Activated T-helper 2 cell treated with anti-CD3 and anti-CD28 coated beads, Interferon-gamma antibody, Interleukin-2, Interleukin-4, amounts not matched to agents 10 μg/mL and 5 μg/mL and 100 μg/mL, durations not matched to agents 14 hours and 24 hours and 36 hours (primary cell): ENCODE measurements around the gene TPBGL. TPM values are rescaled to one million over a fixed set of nuclear protein-coding genes. Genes with fewer than 3 reads are reported as not detected.

Experiments
- DNase-seq: peaks from one replicate; pipeline ENCODE4 v3.0.0; 2021; ENCODE audit warnings: low spot score
- H3K27ac Mint-ChIP-seq: one replicate; pipeline ENCODE4 v1.8.0; 2021; ENCODE audit warnings: mixed read lengths
- H3K27me3 Mint-ChIP-seq: one replicate; pipeline ENCODE4 v1.8.0; 2021; ENCODE audit warnings: low read depth, mixed read lengths
- H3K36me3 Mint-ChIP-seq: one replicate; pipeline ENCODE4 v1.8.0; 2021; ENCODE audit warnings: low read depth, mixed read lengths
- H3K4me1 Mint-ChIP-seq: one replicate; pipeline ENCODE4 v1.8.0; 2021; ENCODE audit warnings: low read depth, mixed read lengths
- H3K4me3 Mint-ChIP-seq: one replicate; pipeline ENCODE4 v1.8.0; 2021; ENCODE audit warnings: low read depth, mild to moderate bottlenecking, moderate library complexity, mixed read lengths
- H3K9me3 Mint-ChIP-seq: one replicate; pipeline ENCODE4 v1.8.0; 2021; ENCODE audit warnings: mixed read lengths
- intact Hi-C: fragments of 100-400 bp; cut with micrococcal nuclease; formaldehyde crosslinking; loops from one replicate; pipeline ENCODE4 v1.15.1; 2023
- total RNA-seq: library from RNA; stranded (reverse); gene quantifications from 2 replicates; pipeline ENCODE4 v1.2.3, GENCODE V29; 2022

Gene TPBGL
- total RNA-seq, 1 donor from 2014 or later = 0.25 TPM

- Mint-ChIP-seq H3K4me3 (peak overlapping the region; percentile 77), H3K36me3 (no peaks in the 10 kb centered on the region), H3K9me3 (no peaks in the 10 kb centered on the region), H3K4me1 (peaks cover 4% of the 10 kb centered on the region), H3K27ac (no peak overlapping the region), H3K27me3 (peaks cover 49% of the 10 kb centered on the region)
- no peak for DNase-seq
- intact Hi-C loops = loop anchor here (5.0 kb wide), 1 partner anchor 316 kb away; no protein-coding TSS in a partner anchor
Measured at GRCh38 chr11:75242722-75243600, 2.4 kb downstream of the TPBGL start.

- H3K27me3 Mint-ChIP-seq = peaks cover 44% of the 10 kb centered on the region
- H3K36me3 Mint-ChIP-seq = no peaks in the 10 kb centered on the region
- H3K4me3 Mint-ChIP-seq = no peak overlapping the region
- H3K27ac Mint-ChIP-seq = no peak overlapping the region
- no peaks in the 10 kb centered on the region for H3K9me3 Mint-ChIP-seq
- peaks cover 4% of the 10 kb centered on the region for H3K4me1 Mint-ChIP-seq
- intact Hi-C loops = loop anchor here (5.0 kb wide), 1 partner anchor 317 kb away; no protein-coding TSS in a partner anchor
- DNase-seq = no peak
Measured at GRCh38 chr11:75244052-75244814, 3.7 kb downstream of the TPBGL start.

GRCh38 chr11:75245356-75246005, 4.9 kb downstream of the TPBGL start:
- intact Hi-C loops = no loop called here
- Mint-ChIP-seq H3K27me3 (peaks cover 32% of the 10 kb centered on the region), H3K27ac (no peak overlapping the region), H3K9me3 (no peaks in the 10 kb centered on the region), H3K4me1 (peaks cover 4% of the 10 kb centered on the region), H3K4me3 (no peak overlapping the region), H3K36me3 (no peaks in the 10 kb centered on the region)
- no peak for DNase-seq

GRCh38 chr11:75246006-75246670, 5.6 kb downstream of the TPBGL start:
- Mint-ChIP-seq H3K36me3 (no peaks in the 10 kb centered on the region), H3K9me3 (no peaks in the 10 kb centered on the region), H3K27me3 (peaks cover 32% of the 10 kb centered on the region), H3K27ac (no peak overlapping the region), H3K4me1 (peaks cover 4% of the 10 kb centered on the region), H3K4me3 (no peak overlapping the region)
- DNase-seq = no peak
- intact Hi-C loops = no loop called here

GRCh38 chr11:75246671-75247350, 6.2 kb downstream of the TPBGL start:
- peaks cover 35% of the 10 kb centered on the region for H3K27me3 Mint-ChIP-seq
- no peaks in the 10 kb centered on the region for H3K36me3 Mint-ChIP-seq
- no peak for DNase-seq
- H3K4me1 Mint-ChIP-seq = peaks cover 4% of the 10 kb centered on the region
- no peaks in the 10 kb centered on the region for H3K9me3 Mint-ChIP-seq
- no peak overlapping the region for H3K4me3 Mint-ChIP-seq
- H3K27ac Mint-ChIP-seq = no peak overlapping the region
- intact Hi-C loops = no loop called here

- Mint-ChIP-seq H3K36me3 (no peaks in the 10 kb centered on the region), H3K27me3 (peaks cover 19% of the 10 kb centered on the region), H3K4me3 (no peak overlapping the region), H3K9me3 (no peaks in the 10 kb centered on the region), H3K27ac (no peak overlapping the region), H3K4me1 (no peaks in the 10 kb centered on the region)
- no peak for DNase-seq
- intact Hi-C loops = loop anchor here (1.0 to 2.0 kb wide), 3 partner anchors 44 to 226 kb away; no protein-coding TSS in a partner anchor
Measured at GRCh38 chr11:75248924-75249256, 8.3 kb downstream of the TPBGL start.

- Mint-ChIP-seq H3K27me3 (peaks cover 16% of the 10 kb centered on the region), H3K9me3 (no peaks in the 10 kb centered on the region), H3K4me3 (no peak overlapping the region), H3K36me3 (no peaks in the 10 kb centered on the region), H3K4me1 (no peaks in the 10 kb centered on the region), H3K27ac (no peak overlapping the region)
- DNase-seq = no peak
- intact Hi-C loops = loop anchor here (2.0 kb wide), 1 partner anchor 45 kb away; no protein-coding TSS in a partner anchor
Measured at GRCh38 chr11:75249704-75250103, 9.1 kb downstream of the TPBGL start.

GRCh38 chr11:75254326-75254725, 13.8 kb downstream of the TPBGL start:
- DNase-seq = no peak
- Mint-ChIP-seq H3K27ac (no peak overlapping the region), H3K36me3 (no peaks in the 10 kb centered on the region), H3K9me3 (no peaks in the 10 kb centered on the region), H3K4me1 (no peaks in the 10 kb centered on the region), H3K27me3 (peaks cover 28% of the 10 kb centered on the region), H3K4me3 (no peak overlapping the region)
- intact Hi-C loops = no loop called here

GRCh38 chr11:75260396-75261170, 20.0 kb downstream of the TPBGL start:
- Mint-ChIP-seq H3K27ac (no peak overlapping the region), H3K4me1 (peaks cover 6% of the 10 kb centered on the region), H3K9me3 (no peaks in the 10 kb centered on the region), H3K4me3 (no peak overlapping the region), H3K36me3 (no peaks in the 10 kb centered on the region), H3K27me3 (peaks cover 18% of the 10 kb centered on the region)
- no peak for DNase-seq
- intact Hi-C loops = no loop called here

GRCh38 chr11:75261902-75262361, 21.4 kb downstream of the TPBGL start:
- intact Hi-C loops = no loop called here
- H3K4me3 Mint-ChIP-seq = no peak overlapping the region
- H3K36me3 Mint-ChIP-seq = no peaks in the 10 kb centered on the region
- peaks cover 6% of the 10 kb centered on the region for H3K4me1 Mint-ChIP-seq
- peaks cover 9% of the 10 kb centered on the region for H3K27me3 Mint-ChIP-seq
- H3K9me3 Mint-ChIP-seq = no peaks in the 10 kb centered on the region
- DNase-seq = no peak
- no peak overlapping the region for H3K27ac Mint-ChIP-seq

- intact Hi-C loops = no loop called here
- peaks cover 6% of the 10 kb centered on the region for H3K4me1 Mint-ChIP-seq
Measured at GRCh38 chr11:75262436-75262835, 21.9 kb downstream of the TPBGL start.

More at GRCh38 chr11:75262436-75262835, 21.9 kb downstream of the TPBGL start:
- H3K9me3 Mint-ChIP-seq = no peaks in the 10 kb centered on the region
- H3K27me3 Mint-ChIP-seq = peaks cover 6% of the 10 kb centered on the region
- no peak for DNase-seq
- no peak overlapping the region for H3K4me3 Mint-ChIP-seq
- H3K36me3 Mint-ChIP-seq = no peaks in the 10 kb centered on the region
- no peak overlapping the region for H3K27ac Mint-ChIP-seq
